Measurements from ENCODE around the gene CCDC93. TPM values are rescaled to one million over a fixed set of nuclear protein-coding genes. Genes with fewer than 3 reads are reported as not detected.

Gene CCDC93
- total and polyA plus RNA-seq, 2 of the 4 experiments (the other 2 are of a cell fraction) = 8.1 to 17.2 TPM

GRCh38 chr2:118016911-118017310 lies 3.0 kb upstream of the CCDC93 start:
- H2BK20ac ChIP-seq (ENCODE audit: low read depth, low read length) = no peak overlapping the region
- no peak overlapping the region for H4K5ac ChIP-seq (ENCODE audit: low read depth, low read length)
- no peak overlapping the region for H2BK120ac ChIP-seq (ENCODE audit: low read depth, low read length)
- in situ Hi-C loops (cut with MboI; ENCODE audit: low sequenced_read_pairs) = no loop called here
- peaks cover 8 to 14% of the 10 kb centered on the region in 2 experiments; a peak in 3 of 4 replicates for H3K79me1 ChIP-seq (ENCODE audit: low read depth in 1 of 2, low read length in 2 of 2)
- H2AFZ ChIP-seq (replicated peaks; ENCODE audit: low read length, poor library complexity) = no peak overlapping the region
- intact Hi-C loops (cut with micrococcal nuclease) = no loop called here
- peaks cover 5% of the 10 kb centered on the region; the same call in 1 of the 2 replicates for H4K20me1 ChIP-seq (ENCODE audit: insufficient read depth, low read length)
- no peak overlapping the region for H2AK9ac ChIP-seq (replicated peaks; ENCODE audit: low read depth, low read length, poor library complexity)
- H3K56ac ChIP-seq (ENCODE audit: extremely low read depth, insufficient read depth, low read length) = no peak overlapping the region
- no peak overlapping the region; the same call in 1 of the 2 replicates for H3K23ac ChIP-seq (ENCODE audit: low read depth, low read length)
- WGBS, 2 experiments (ENCODE audit: extremely low coverage in 2 of 2, insufficient read length in 1 of 2) = no CpG with 5 or more reads among the region's 5 CpGs
- no peaks in the 10 kb centered on the region for H3K36me3 ChIP-seq (ENCODE audit: control insufficient read depth, insufficient read depth, low read length)
- H4K91ac ChIP-seq (ENCODE audit: insufficient read depth, low read depth, low read length) = no peak overlapping the region
- ATAC-seq (ENCODE audit: low read depth) (no peak), DNase-seq (no peak)
- ChIA-PET POLR2A (ENCODE audit: unreplicated experiment) (interaction anchor here (0.6 kb wide), 1 partner anchor 72 kb away, joined by 6 read pairs; no protein-coding TSS in a partner anchor), CTCF (no interaction called here)
- H3K27ac ChIP-seq (ENCODE audit: insufficient read depth, low read length) = no peak overlapping the region
- no peak overlapping the region for H3K18ac ChIP-seq (ENCODE audit: low read depth, low read length)
- TF ChIP-seq ELK1 (IDR thresholded peaks at IDR 0.05; ENCODE audit: borderline replicate concordance, low read depth, low read length) (no peak), FOS (IDR thresholded peaks at IDR 0.05; ENCODE audit: low read depth, low read length) (no peak), SMC3 (IDR thresholded peaks at IDR 0.05; ENCODE audit: low read depth, low read length) (no peak), RCOR1 (IDR thresholded peaks at IDR 0.05; ENCODE audit: insufficient replicate concordance, low read length) (no peak), RFX5 (IDR thresholded peaks at IDR 0.05; ENCODE audit: low read depth, low read length) (no peak), MAZ (IDR thresholded peaks at IDR 0.05; ENCODE audit: borderline replicate concordance, low read depth, low read length) (no peak), POLR2A (IDR thresholded peaks at IDR 0.05; ENCODE audit: low read depth, low read length) (no peak), MAFK (IDR thresholded peaks at IDR 0.05; ENCODE audit: low read depth, low read length) (no peak), BHLHE40 (IDR thresholded peaks at IDR 0.05; ENCODE audit: low read depth, low read length) (no peak), CHD1 (IDR thresholded peaks at IDR 0.05; ENCODE audit: low read depth, low read length) (no peak), RAD21 (IDR thresholded peaks at IDR 0.05; ENCODE audit: low read length) (no peak), NFE2L2 (IDR thresholded peaks at IDR 0.05; ENCODE audit: low read depth, low read length) (no peak), MXI1 (IDR thresholded peaks at IDR 0.05; ENCODE audit: borderline replicate concordance, low read depth, low read length) (no peak), CEBPB (IDR thresholded peaks at IDR 0.05; ENCODE audit: low read depth, low read length) (no peak)
- TF ChIP-seq, protein P1, sequence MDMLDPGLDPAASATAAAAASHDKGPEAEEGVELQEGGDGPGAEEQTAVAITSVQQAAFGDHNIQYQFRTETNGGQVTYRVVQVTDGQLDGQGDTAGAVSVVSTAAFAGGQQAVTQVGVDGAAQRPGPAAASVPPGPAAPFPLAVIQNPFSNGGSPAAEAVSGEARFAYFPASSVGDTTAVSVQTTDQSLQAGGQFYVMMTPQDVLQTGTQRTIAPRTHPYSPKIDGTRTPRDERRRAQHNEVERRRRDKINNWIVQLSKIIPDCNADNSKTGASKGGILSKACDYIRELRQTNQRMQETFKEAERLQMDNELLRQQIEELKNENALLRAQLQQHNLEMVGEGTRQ (IDR thresholded peaks at IDR 0.05; ENCODE audit: low read depth, low read length) = no peak
- TF ChIP-seq, protein P2, sequence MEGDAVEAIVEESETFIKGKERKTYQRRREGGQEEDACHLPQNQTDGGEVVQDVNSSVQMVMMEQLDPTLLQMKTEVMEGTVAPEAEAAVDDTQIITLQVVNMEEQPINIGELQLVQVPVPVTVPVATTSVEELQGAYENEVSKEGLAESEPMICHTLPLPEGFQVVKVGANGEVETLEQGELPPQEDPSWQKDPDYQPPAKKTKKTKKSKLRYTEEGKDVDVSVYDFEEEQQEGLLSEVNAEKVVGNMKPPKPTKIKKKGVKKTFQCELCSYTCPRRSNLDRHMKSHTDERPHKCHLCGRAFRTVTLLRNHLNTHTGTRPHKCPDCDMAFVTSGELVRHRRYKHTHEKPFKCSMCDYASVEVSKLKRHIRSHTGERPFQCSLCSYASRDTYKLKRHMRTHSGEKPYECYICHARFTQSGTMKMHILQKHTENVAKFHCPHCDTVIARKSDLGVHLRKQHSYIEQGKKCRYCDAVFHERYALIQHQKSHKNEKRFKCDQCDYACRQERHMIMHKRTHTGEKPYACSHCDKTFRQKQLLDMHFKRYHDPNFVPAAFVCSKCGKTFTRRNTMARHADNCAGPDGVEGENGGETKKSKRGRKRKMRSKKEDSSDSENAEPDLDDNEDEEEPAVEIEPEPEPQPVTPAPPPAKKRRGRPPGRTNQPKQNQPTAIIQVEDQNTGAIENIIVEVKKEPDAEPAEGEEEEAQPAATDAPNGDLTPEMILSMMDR (conservative IDR thresholded peaks at IDR 0.05; ENCODE audit: low read depth, low read length) = no peak
- H3K14ac ChIP-seq (replicated peaks; ENCODE audit: low read depth, low read length) = no peak overlapping the region
- H3K4me3 ChIP-seq (ENCODE audit: insufficient read depth, low read depth, low read length) = no peak overlapping the region
- H3K4ac ChIP-seq (ENCODE audit: low read depth, low read length) = no peak overlapping the region
- no peaks in the 10 kb centered on the region for H3K9me3 ChIP-seq (ENCODE audit: control insufficient read depth, insufficient read depth, low read length)
- peaks cover 3% of the 10 kb centered on the region for H3K4me1 ChIP-seq (ENCODE audit: control insufficient read depth, insufficient read depth, low read length)
- no peak overlapping the region for H4K8ac ChIP-seq (ENCODE audit: low read depth in 2 of 2, low read length in 2 of 2)
- no peak overlapping the region for H2BK15ac ChIP-seq (ENCODE audit: low read depth, low read length)
- H3K9ac ChIP-seq (ENCODE audit: low read depth, low read length) = no peak overlapping the region
- no peak overlapping the region for H2BK5ac ChIP-seq (ENCODE audit: low read depth, low read length, poor library complexity, severe bottlenecking)
- no peaks in the 10 kb centered on the region for H3K9me1 ChIP-seq (ENCODE audit: insufficient read depth, low read length)
- BruUV-seq (replicated peaks) = no TSS peak
- peaks cover 4% of the 10 kb centered on the region for H3K27me3 ChIP-seq (ENCODE audit: control insufficient read depth, insufficient read depth, low read length)
- no peak overlapping the region for H3K4me2 ChIP-seq (ENCODE audit: low read depth, low read length)
- dilution Hi-C loops (cut with HindIII; ENCODE audit: low sequenced_read_pairs, unreplicated experiment) = no loop called here
- H2AK5ac ChIP-seq (ENCODE audit: low read depth, low read length) = no peak overlapping the region

Measured in IMR-90 (cell line).